Measurements from ENCODE around the gene ENKD1. TPM values are rescaled to one million over a fixed set of nuclear protein-coding genes. Genes with fewer than 3 reads are reported as not detected.

Gene ENKD1
- total RNA-seq, 1 donor, result 11.2 TPM

- TF ChIP-seq CTCF (IDR thresholded peaks at IDR 0.05; ENCODE audit: insufficient read depth, low read depth, low read length), result no peak
- DNase-seq (ENCODE audit: low read depth), result no peak
- no peak overlapping the region for H3K4me3 ChIP-seq (ENCODE audit: low read depth, low read length)
Measured at GRCh38 chr16:67647681-67648080, 18.9 kb downstream of the ENKD1 start.

- no peak overlapping the region for H3K4me3 ChIP-seq (ENCODE audit: low read depth, low read length)
- no peak for DNase-seq (ENCODE audit: low read depth)
- TF ChIP-seq CTCF (IDR thresholded peaks at IDR 0.05; ENCODE audit: insufficient read depth, low read depth, low read length), result no peak
Measured at GRCh38 chr16:67647111-67647651, 19.4 kb downstream of the ENKD1 start.

- no peak for TF ChIP-seq CTCF (IDR thresholded peaks at IDR 0.05; ENCODE audit: insufficient read depth, low read depth, low read length)
- DNase-seq (ENCODE audit: low read depth), result no peak
- no peak overlapping the region for H3K4me3 ChIP-seq (ENCODE audit: low read depth, low read length)
Measured at GRCh38 chr16:67645397-67646121, 21.0 kb downstream of the ENKD1 start.

- no peak overlapping the region for H3K4me3 ChIP-seq (ENCODE audit: low read depth, low read length)
- TF ChIP-seq CTCF (IDR thresholded peaks at IDR 0.05; ENCODE audit: insufficient read depth, low read depth, low read length), result no peak
- DNase-seq (ENCODE audit: low read depth), result no peak
Measured at GRCh38 chr16:67644038-67644437, 22.5 kb downstream of the ENKD1 start.

GRCh38 chr16:67641779-67642708, 24.5 kb downstream of the ENKD1 start:
- TF ChIP-seq CTCF (IDR thresholded peaks at IDR 0.05; ENCODE audit: insufficient read depth, low read depth, low read length), result no peak
- DNase-seq (ENCODE audit: low read depth), result peak; percentile 48
- H3K4me3 ChIP-seq (ENCODE audit: low read depth, low read length), result no peak overlapping the region

- no peak for DNase-seq (ENCODE audit: low read depth)
- no peak for TF ChIP-seq CTCF (IDR thresholded peaks at IDR 0.05; ENCODE audit: insufficient read depth, low read depth, low read length)
- no peak overlapping the region for H3K4me3 ChIP-seq (ENCODE audit: low read depth, low read length)
Measured at GRCh38 chr16:67637625-67638024, 28.9 kb downstream of the ENKD1 start.
